ENCODE results near the gene SRP19.

The SRP19 gene

GRCh38 chr5:112824197-112824596 lies 36.9 kb upstream of the SRP19 start:
- no peak for TF ChIP-seq CTCF (IDR thresholded peaks at IDR 0.05; ENCODE audit: borderline replicate concordance, control extremely low read depth, extremely low read depth, insufficient read depth, missing control alignments)
- DNase-seq (ENCODE audit: low spot score), result no peak
- in situ Hi-C loops (cut with MboI; ENCODE audit: low sequenced_read_pairs, unreplicated experiment), result no loop called here

GRCh38 chr5:112830378-112830777 lies 30.7 kb upstream of the SRP19 start:
- no peak for DNase-seq (ENCODE audit: low spot score)
- TF ChIP-seq CTCF (IDR thresholded peaks at IDR 0.05; ENCODE audit: borderline replicate concordance, control extremely low read depth, extremely low read depth, insufficient read depth, missing control alignments), result no peak
- in situ Hi-C loops (cut with MboI; ENCODE audit: low sequenced_read_pairs, unreplicated experiment), result no loop called here

GRCh38 chr5:112833971-112834370 lies 27.1 kb upstream of the SRP19 start:
- no peak for DNase-seq (ENCODE audit: low spot score)
- in situ Hi-C loops (cut with MboI; ENCODE audit: low sequenced_read_pairs, unreplicated experiment), result no loop called here
- no peak for TF ChIP-seq CTCF (IDR thresholded peaks at IDR 0.05; ENCODE audit: borderline replicate concordance, control extremely low read depth, extremely low read depth, insufficient read depth, missing control alignments)

- TF ChIP-seq CTCF (IDR thresholded peaks at IDR 0.05; ENCODE audit: borderline replicate concordance, control extremely low read depth, extremely low read depth, insufficient read depth, missing control alignments), result no peak
- DNase-seq (ENCODE audit: low spot score), result no peak
- in situ Hi-C loops (cut with MboI; ENCODE audit: low sequenced_read_pairs, unreplicated experiment), result no loop called here
These were observed 16.6 kb upstream of the SRP19 start for GRCh38 chr5:112844489-112844888.

- no peak for TF ChIP-seq CTCF (IDR thresholded peaks at IDR 0.05; ENCODE audit: borderline replicate concordance, control extremely low read depth, extremely low read depth, insufficient read depth, missing control alignments)
These were observed 14.5 kb upstream of the SRP19 start for GRCh38 chr5:112846556-112846955.

GRCh38 chr5:112847306-112847705 lies 13.8 kb upstream of the SRP19 start:
- in situ Hi-C loops (cut with MboI; ENCODE audit: low sequenced_read_pairs, unreplicated experiment), result no loop called here
- DNase-seq (ENCODE audit: low spot score), result no peak
- no peak for TF ChIP-seq CTCF (IDR thresholded peaks at IDR 0.05; ENCODE audit: borderline replicate concordance, control extremely low read depth, extremely low read depth, insufficient read depth, missing control alignments)

More at GRCh38 chr5:112846556-112846955, 14.5 kb upstream of the SRP19 start:
- in situ Hi-C loops (cut with MboI; ENCODE audit: low sequenced_read_pairs, unreplicated experiment), result no loop called here
- DNase-seq (ENCODE audit: low spot score), result no peak

All from GM13976 (cell line).